Cardiac fibroblast (primary cell): Measurements from ENCODE around the gene GALR3.
A peak's percentile ranks its signal among the peaks of the same experiment; 100 is the strongest.

Experiments
- DNase-seq, 2 donors: peaks; one replicate each; pipeline versions ENCODE4 v3.0.0 to v3.0.0-alpha.2; 2010; ENCODE audit warnings: low read depth in 2 of 2
- H3K4me3 ChIP-seq, 2 donors: replicated peaks in 1 of 2; 1 replicate in 1 of 2; 2 replicates in 1 of 2; pipeline ENCODE4 v1.5.1; 2011; ENCODE audit warnings: low read depth in 2 of 2, low read length in 2 of 2, mild to moderate bottlenecking in 2 of 2, moderate library complexity in 1 of 2
- CTCF ChIP-seq: IDR thresholded peaks from one replicate; pipeline ENCODE4 v1.5.1; 2011; ENCODE audit warnings: low read depth, mild to moderate bottlenecking, low read length, inconsistent platforms

Gene GALR3

GRCh38 chr22:37781434-37782059 is 41.6 kb upstream of the GALR3 start:
- peak; percentile 30 for TF ChIP-seq CTCF
- DNase-seq = peak in 1 of 2 donors; percentile 42

GRCh38 chr22:37782340-37783168 is 40.6 kb upstream of the GALR3 start:
- TF ChIP-seq CTCF = no peak
- DNase-seq = peak in 1 of 2 donors; percentile 38
- H3K4me3 ChIP-seq = no peak overlapping the region

More at GRCh38 chr22:37781434-37782059, 41.6 kb upstream of the GALR3 start:
- no peak overlapping the region for H3K4me3 ChIP-seq

GRCh38 chr22:37784829-37785495 is 38.2 kb upstream of the GALR3 start:
- TF ChIP-seq CTCF = no peak
- no peak for DNase-seq
- H3K4me3 ChIP-seq = no peak overlapping the region

- TF ChIP-seq CTCF = no peak
- DNase-seq = no peak
Observed at GRCh38 chr22:37790234-37790633, 32.9 kb upstream of the GALR3 start.

GRCh38 chr22:37792494-37792893 is 30.7 kb upstream of the GALR3 start:
- no peak for DNase-seq
- TF ChIP-seq CTCF = no peak
- H3K4me3 ChIP-seq = no peak overlapping the region

More at GRCh38 chr22:37790234-37790633, 32.9 kb upstream of the GALR3 start:
- no peak overlapping the region for H3K4me3 ChIP-seq

GRCh38 chr22:37794376-37794775 is 28.8 kb upstream of the GALR3 start:
- no peak for DNase-seq
- H3K4me3 ChIP-seq = no peak overlapping the region
- TF ChIP-seq CTCF = no peak
